Left kidney (tissue), 2 donors: ENCODE results near the gene RASGEF1C. TPM values are rescaled to one million over a fixed set of nuclear protein-coding genes. Genes with fewer than 3 reads are reported as not detected.

Experiments
- DNase-seq: peaks from one replicate; pipeline ENCODE4 v3.0.0-alpha.2; 2013
- polyA plus RNA-seq: library from polyadenylated mRNA; unstranded; fragments of 120-200 nt; gene quantifications from one replicate; pipeline ENCODE4 v1.2.1, GENCODE V29; 2013; ENCODE audit not compliant: insufficient read length

The RASGEF1C gene
- polyA plus RNA-seq, 1 donor: 0.27 TPM

DNA sequence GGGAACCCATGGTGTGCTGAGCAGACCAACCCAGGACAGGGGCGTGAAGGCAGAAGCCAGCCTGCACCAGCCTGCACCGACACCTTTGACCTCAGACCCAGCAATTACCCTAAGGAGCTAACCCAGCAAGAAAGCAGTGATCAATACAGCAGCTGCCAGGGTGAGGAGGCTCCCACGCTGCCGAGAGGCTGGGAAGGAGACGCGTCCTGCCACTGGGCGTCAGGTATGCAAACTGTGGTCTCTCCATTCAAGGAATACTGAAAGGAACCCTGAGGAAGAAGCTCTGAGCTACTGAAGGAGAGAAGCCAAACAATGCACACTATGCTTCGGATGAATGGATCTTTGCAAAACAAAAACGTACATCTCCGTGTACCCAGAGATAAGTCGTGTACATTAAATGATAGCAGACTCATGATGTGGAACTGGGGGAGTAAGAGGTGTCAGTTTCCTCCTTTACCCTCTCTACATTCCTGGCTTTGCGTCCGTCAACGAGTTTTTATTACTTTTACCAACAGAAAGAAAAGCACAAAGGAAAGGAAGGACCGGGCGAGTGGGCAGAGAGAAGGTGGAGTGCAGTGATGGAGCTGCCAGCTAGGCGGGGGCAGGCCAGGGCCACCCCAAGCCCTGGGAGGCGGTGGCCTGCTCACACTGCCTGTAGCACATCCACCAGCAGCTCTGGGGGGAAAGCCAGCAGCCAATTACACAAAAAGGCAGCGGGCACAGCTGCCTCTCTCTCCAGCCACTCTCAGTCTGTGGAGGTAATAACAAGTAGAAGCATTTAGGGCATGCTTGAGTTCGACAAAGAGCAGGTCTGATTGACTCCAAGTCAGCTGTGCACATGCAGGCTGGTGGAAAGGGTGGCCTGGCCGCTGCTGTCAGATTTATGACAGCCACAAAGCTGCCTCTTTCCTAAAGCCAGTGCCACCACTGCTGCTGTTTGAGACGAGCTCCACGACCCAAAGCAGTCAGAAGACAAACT, 29.3 kb downstream of the RASGEF1C start:
- DNase-seq: no peak

DNA sequence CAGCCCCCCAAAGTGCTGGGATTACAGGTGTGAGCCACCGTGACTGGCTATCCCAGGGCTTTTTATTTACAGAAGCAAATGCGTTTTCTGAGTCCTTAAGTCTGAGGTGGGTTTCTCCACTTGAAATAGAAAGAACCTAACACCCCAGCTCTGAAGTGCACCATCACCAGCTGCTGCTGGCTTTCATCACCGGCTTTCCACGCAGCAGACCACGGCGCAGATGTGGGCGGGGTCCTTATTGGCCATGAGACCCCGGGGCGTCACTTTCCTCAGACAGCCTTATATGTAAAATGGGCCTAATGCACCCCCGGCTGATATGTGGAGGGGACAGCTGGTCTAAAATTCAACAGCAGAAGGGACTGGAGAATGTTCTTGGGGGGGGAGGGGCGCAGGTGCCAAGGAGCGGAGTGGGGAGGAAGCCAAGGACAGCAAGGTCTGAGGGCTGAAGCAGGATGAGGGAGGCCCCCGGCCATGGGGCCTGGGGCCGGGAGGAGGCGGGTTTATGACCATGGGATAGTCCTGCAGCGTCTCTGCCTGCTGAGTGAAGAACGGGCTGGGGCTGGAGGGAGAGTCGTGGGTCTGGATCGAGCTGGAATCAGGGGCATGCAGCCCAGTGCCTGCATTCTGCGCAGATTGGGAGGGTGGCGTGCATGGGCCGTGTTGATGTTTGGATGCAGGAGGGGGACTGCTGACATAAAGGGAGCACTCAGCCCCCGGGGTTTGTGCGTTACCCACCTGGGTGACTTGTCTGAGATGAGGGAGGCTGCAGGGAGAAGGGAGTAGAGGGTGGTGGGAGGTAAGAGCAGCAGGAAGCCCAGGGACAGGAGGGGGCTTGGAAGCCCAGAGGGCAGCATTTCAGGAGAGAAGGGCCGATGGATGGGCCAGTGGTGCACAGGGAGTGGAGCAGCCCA, 30.2 kb downstream of the RASGEF1C start:
- DNase-seq: no peak

- DNase-seq: no peak
Observed at GRCh38 chr5:180176191-180176590, 32.8 kb downstream of the RASGEF1C start.

- no peak for DNase-seq
Observed at GRCh38 chr5:180175015-180175431, 34.0 kb downstream of the RASGEF1C start.

DNA sequence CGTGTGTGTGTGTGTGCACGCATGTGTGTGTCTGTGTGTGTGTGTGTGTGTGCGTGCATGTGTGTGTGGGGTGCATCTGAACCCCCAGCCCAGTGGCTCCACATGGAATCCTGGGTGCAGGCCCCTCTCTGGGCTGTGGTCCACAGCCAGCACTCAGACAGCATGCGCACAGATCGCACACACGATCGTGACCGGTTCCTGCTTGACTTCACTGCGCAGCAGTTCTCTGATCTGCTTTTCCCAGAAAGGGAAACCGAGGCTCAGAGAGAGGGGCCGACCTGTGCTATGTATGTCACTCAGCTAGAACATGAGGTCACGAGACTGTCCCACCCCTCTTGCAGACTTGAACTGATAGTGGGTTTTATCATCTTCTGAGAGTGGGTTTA, 34.4 kb downstream of the RASGEF1C start:
- DNase-seq: no peak

GRCh38 chr5:180173875-180174586, 35.0 kb downstream of the RASGEF1C start:
- DNase-seq: no peak

DNA sequence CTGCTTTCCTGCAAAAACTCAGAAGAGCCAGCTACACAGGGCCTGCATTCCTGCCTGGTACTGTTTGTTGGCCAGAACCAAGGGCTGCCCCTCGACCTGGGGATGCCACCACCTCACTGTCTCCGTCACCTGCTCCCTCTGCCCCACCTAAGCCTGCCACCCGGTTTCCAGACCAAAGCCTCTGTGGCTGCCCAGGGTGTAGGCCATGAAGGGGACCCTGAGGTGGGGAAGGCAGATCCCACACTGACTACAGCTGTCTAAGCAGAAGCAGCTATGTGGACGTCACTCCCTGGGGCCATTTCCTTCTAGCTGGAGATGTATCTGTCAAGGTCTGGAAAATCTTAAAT, 35.8 kb downstream of the RASGEF1C start:
- no peak for DNase-seq

GRCh38 chr5:180172447-180173197, 36.4 kb downstream of the RASGEF1C start:
- no peak for DNase-seq

DNA sequence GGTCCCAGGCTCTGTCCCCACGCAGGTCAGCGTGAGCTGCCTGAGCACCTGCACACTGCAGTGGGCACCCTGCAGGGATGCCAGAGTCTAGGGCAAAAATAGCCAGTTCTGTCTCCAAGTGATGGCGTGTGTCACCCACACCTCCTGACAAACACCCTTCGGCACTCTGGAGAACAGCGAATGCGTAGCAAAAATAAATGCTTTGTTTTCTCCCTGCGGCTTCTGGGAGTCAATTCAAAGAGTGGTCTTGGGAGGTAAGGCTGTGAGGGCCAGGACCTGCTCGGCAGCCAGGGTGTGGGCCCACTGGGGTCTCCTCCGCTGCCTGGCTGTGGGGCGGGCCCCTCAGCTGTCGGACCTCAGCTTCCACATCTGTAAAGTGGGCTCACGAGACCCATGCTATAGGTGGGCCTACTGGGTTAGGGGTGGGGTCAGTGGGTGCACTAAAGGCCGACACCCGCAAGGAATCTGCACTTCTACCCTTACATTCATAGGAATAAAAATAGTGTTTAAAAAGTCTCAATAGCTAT, 37.4 kb downstream of the RASGEF1C start:
- DNase-seq: no peak

- no peak for DNase-seq
Observed at GRCh38 chr5:180170810-180171567, 38.0 kb downstream of the RASGEF1C start.

GRCh38 chr5:180170106-180170809, 38.8 kb downstream of the RASGEF1C start:
- DNase-seq: no peak

DNA sequence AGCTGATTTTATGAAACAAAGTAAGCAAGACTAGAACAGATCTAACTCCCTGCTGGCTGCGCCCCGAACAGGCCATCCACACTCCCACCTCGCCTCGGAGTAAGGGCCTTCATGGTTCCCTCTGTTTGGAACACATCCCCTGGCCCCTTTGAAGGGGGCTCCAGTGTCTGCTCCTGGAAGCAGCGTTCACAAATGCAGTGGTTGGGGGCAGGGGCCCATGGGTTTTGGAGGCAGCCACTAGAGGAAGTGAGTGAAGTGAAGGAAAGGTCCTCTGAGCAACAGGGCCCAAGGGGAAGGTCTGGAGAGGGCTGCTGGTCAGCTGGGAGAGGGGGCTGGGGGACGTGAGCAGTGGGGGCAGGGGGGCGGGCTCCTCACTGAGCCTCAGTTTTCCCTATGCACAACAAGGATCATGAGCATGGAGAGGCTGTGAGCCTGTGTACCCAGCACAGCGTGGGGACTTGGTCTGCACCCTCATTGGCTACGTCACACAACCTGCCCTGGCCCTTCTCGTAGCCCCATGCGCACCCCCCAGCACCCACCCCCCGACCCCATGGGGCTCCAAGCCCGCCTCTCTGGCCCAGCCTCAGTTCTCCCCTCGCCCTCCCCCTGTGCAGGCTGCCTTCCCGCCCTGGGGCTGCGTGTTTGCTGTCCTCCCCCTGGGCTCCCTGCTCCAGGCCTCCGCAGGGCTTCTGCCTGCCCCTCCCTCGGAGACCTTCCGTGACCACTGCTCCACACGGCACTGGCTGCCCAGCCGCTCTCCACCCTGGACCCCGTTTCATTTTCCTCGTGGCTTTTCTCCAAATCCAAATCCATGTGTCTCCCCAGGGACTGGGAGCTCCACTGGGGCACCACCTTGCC, 39.5 kb downstream of the RASGEF1C start:
- DNase-seq: no peak

DNA sequence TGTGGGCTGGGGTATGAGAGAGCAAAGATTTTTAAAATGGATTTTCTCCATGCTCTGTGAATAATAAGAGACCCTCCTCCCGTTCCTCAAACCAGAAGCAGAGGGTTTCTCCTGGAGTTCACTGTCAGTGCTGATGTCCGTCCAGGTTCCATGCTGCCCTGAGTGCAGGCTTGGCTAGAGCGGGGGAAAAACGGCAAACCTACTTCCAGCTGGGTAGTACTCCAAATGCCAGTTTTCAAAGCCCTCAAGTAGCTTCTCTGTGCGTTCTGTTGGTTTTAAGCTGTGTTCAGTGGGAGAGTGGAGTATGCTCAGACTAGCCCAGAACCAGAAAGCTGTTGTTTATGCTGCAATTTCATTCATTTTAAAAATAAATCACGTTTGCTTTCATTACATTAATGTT, 40.3 kb downstream of the RASGEF1C start:
- DNase-seq: no peak

DNA sequence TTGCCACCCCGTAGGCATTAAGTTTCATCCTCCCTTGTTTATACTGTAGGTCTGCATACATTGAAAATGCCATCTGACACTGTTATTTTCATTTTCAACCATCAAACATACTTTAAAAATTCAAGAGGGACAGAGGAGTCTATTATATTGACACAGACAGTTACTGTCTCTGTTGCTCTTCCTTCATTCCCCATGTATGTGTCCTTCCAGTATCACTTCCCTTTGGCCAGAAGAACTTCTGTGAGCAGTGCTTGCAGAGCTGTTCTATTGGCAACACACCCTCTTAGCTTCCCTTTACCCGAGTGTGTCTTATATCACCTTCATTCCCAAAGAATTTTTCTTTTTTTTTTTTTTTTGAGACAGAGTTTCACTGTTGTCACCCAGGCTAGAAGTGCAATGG, 42.8 kb downstream of the RASGEF1C start:
- no peak for DNase-seq

DNA sequence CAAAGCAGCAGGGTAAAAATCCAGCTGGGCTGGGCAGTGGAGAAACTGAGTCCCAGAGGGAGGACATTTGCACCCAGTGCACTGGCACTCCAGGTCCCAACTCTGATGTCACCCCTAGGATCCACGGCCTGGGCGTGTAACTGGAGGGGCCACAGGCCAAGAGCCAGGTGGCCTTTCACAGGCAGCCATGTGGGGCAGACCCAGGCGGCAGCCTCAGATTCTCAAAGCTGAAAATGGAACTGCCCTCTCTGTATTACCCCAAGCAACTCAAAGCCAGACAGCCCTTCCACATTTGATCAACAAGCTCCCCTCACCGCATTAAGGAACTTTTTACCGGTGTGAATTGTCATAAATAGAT, 46.7 kb downstream of the RASGEF1C start:
- no peak for DNase-seq

- DNase-seq: no peak
Observed at GRCh38 chr5:180161420-180162303, 47.3 kb downstream of the RASGEF1C start.

DNA sequence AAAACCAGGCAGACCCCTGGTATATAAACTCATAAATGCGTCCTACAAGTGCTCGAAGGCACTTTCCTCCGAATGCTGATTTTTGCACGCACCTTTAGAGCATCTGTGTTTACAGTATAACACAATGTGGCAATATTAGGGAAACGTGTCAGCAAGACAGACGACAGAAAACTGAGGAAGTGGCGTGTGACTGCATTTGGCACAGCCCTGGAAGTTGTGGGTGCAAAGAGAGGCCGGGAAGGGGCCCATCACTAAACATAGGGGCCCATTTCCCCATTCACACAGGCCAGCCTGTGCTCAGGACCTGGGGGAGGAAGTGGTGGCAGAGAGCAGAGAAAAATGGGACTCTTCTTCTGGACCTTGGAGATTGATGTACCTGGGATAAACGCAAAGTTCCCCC, 48.2 kb downstream of the RASGEF1C start:
- no peak for DNase-seq

DNA sequence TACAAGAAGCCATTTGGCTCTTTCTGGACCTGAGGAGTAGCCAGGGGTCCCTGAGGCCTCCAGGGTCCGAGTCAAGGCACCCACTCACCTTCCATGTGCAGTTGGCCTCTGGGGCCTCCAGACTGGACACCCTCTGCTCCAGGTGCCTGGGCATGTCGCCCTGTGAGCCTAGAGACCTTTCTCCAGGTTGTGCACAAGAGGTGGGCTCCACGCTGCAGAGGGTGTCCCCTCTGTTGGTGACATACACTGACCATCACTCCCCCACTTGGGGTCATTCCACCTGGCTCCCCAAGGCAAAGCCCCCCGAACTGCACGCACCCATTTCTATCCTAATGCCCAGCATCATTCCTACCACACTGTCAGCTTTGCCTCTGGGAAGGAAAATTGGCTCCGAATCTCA, 48.8 kb downstream of the RASGEF1C start:
- DNase-seq: no peak
